H1 (cell line): Measurements from ENCODE around the gene NFE2L2. TPM values are rescaled to one million over a fixed set of nuclear protein-coding genes. Genes with fewer than 3 reads are reported as not detected.

Experiments used
- HDAC2 ChIP-seq, 2 experiments: fragments of 300-600 bp in 1 of 2; sonication (generic) in 1 of 2; IDR thresholded peaks; 2 replicates each; pipeline ENCODE4 v1.6.1; 2011 to 2012; ENCODE audit warnings: low read depth in 2 of 2, low read length in 2 of 2, mild to moderate bottlenecking in 2 of 2, moderate library complexity in 2 of 2, borderline replicate concordance in 1 of 2, inconsistent platforms in 1 of 2
- JUN ChIP-seq: IDR thresholded peaks from 2 replicates; pipeline ENCODE4 v1.6.1; 2011; ENCODE audit warnings: low read depth, mild to moderate bottlenecking, improper control_type of control experiment, low read length
- KDM5A ChIP-seq: fragments of 200-600 bp; IDR thresholded peaks from 2 replicates; pipeline ENCODE4 v1.7.1; 2012; ENCODE audit warnings: mild to moderate bottlenecking, low read length, inconsistent platforms, mixed read lengths
- RFX5 ChIP-seq: IDR thresholded peaks from 2 replicates; pipeline ENCODE4 v1.6.1; 2011; ENCODE audit warnings: low read depth, low read length, improper control_type of control experiment, borderline replicate concordance
- TBP ChIP-seq: IDR thresholded peaks from 2 replicates; pipeline ENCODE4 v1.6.1; 2011; ENCODE audit warnings: low read depth, low read length, improper control_type of control experiment
- USF2 ChIP-seq: IDR thresholded peaks from 2 replicates; pipeline ENCODE4 v1.6.1; 2011; ENCODE audit warnings: low read length, improper control_type of control experiment
- polyA plus RNA-seq, 7 experiments: library from polyadenylated mRNA; depleted of rRNA in 3 of 7; stranded (reverse) in 5 of 7; unstranded in 2 of 7; fragments of >200 nt in 5 of 7; fragments of 200-250 nt in 2 of 7; gene quantifications; 1 replicate in 5 of 7; 2 replicates in 1 of 7; 4 replicates in 1 of 7; pipeline versions ENCODE4 v1.2.1 to v1.2.3, GENCODE V29; 2011 to 2013; ENCODE audit warnings: missing spikeins in 2 of 7, mixed read lengths in 2 of 7
- total RNA-seq: library from RNA; stranded (reverse); fragmentation: NEBNext Ultra II Directional; extraction: Animal tissue kit (Norgen Biotek cat#: 25700); gene quantifications from 2 replicates; pipeline ENCODE4 v1.2.1, GENCODE V29; 2021

Gene NFE2L2
- total and polyA plus RNA-seq, 2 of the 8 experiments (the other 6 are each of a cell fraction or from before 2014, with no cell fraction given), result 33.2 to 34.5 TPM

- TF ChIP-seq USF2 (no peak), RFX5 (no peak), HDAC2 (IDR thresholded peaks at IDR 0.05; ENCODE audit: borderline replicate concordance in 1 of 2, low read depth in 2 of 2, low read length in 2 of 2) (no peak), KDM5A (no peak), TBP (no peak), JUN (no peak)
- TF ChIP-seq, all 59 proteins: peak for 0
Observed at GRCh38 chr2:177250461-177250860, 14.1 kb downstream of the NFE2L2 start (continued).
